ENCODE results near the gene HNRNPM.

- TF ChIP-seq, protein P1, sequence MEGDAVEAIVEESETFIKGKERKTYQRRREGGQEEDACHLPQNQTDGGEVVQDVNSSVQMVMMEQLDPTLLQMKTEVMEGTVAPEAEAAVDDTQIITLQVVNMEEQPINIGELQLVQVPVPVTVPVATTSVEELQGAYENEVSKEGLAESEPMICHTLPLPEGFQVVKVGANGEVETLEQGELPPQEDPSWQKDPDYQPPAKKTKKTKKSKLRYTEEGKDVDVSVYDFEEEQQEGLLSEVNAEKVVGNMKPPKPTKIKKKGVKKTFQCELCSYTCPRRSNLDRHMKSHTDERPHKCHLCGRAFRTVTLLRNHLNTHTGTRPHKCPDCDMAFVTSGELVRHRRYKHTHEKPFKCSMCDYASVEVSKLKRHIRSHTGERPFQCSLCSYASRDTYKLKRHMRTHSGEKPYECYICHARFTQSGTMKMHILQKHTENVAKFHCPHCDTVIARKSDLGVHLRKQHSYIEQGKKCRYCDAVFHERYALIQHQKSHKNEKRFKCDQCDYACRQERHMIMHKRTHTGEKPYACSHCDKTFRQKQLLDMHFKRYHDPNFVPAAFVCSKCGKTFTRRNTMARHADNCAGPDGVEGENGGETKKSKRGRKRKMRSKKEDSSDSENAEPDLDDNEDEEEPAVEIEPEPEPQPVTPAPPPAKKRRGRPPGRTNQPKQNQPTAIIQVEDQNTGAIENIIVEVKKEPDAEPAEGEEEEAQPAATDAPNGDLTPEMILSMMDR (IDR thresholded peaks at IDR 0.05 in 2 of 3, conservative IDR thresholded peaks at IDR 0.05 in 1 of 3; ENCODE audit: borderline replicate concordance in 1 of 3, insufficient read depth in 1 of 3, low read depth in 2 of 3, low read length in 2 of 3): no peak
- TF ChIP-seq POLR2AphosphoS5 (IDR thresholded peaks at IDR 0.05; ENCODE audit: low read depth, low read length): no peak
- TF ChIP-seq POLR2A (IDR thresholded peaks at IDR 0.05; ENCODE audit: borderline replicate concordance, extremely low read depth, insufficient read depth, insufficient read length): no peak
- no peak for TF ChIP-seq EZH2phosphoT487 (IDR thresholded peaks at IDR 0.05; ENCODE audit: borderline replicate concordance)
- TF ChIP-seq ZNF274 (IDR thresholded peaks at IDR 0.05; ENCODE audit: low read depth, low read length): no peak
- no peak for TF ChIP-seq JUND (IDR thresholded peaks at IDR 0.05)
Measured at GRCh38 chr19:8501981-8502380, 57.2 kb downstream of the HNRNPM start.

All from HCT116 (cell line).